GM13976 (cell line): ENCODE measurements around the gene NDOR1.
A peak's percentile ranks its signal among the peaks of the same experiment; 100 is the strongest.

Experiments used
- DNase-seq: peaks from one replicate; pipeline ENCODE4 v3.0.0; 2012; ENCODE audit warnings: low spot score
- CTCF ChIP-seq: IDR thresholded peaks from 2 replicates; pipeline ENCODE4 v1.5.1; 2012; ENCODE audit warnings: borderline replicate concordance, mild to moderate bottlenecking; ENCODE audit not compliant: insufficient read depth; ENCODE audit errors: extremely low read depth, missing control alignments, control extremely low read depth
- in situ Hi-C: fragments of 300-500 bp; cut with MboI; formaldehyde crosslinking; loops from one replicate; pipeline ENCODE4 v1.12.0; 2022; ENCODE audit warnings: low sequenced_read_pairs, mixed read lengths, inconsistent platforms; ENCODE audit not compliant: unreplicated experiment

Gene NDOR1

GRCh38 chr9:137168573-137168903 is 37.0 kb upstream of the NDOR1 start:
- no peak for TF ChIP-seq CTCF
- DNase-seq, result peak; percentile 46
- in situ Hi-C loops, result no loop called here

- TF ChIP-seq CTCF, result no peak
- in situ Hi-C loops, result no loop called here
- DNase-seq, result peak; percentile 75
These were observed 36.3 kb upstream of the NDOR1 start for GRCh38 chr9:137168904-137169856.

- TF ChIP-seq CTCF, result no peak
- DNase-seq, result no peak
- in situ Hi-C loops, result no loop called here
These were observed 35.6 kb upstream of the NDOR1 start, which contains the start of gene LRRC26 for GRCh38 chr9:137169896-137170358. LRRC26 (minus strand) TSS chr9:137170051; CDS start chr9:137169943, 108 bp downstream.

GRCh38 chr9:137170486-137171148 is 34.9 kb upstream of the NDOR1 start:
- in situ Hi-C loops, result no loop called here
- peak; percentile 41 for DNase-seq
- no peak for TF ChIP-seq CTCF

GRCh38 chr9:137171149-137171900 is 34.2 kb upstream of the NDOR1 start:
- TF ChIP-seq CTCF, result no peak
- in situ Hi-C loops, result no loop called here
- DNase-seq, result peak; percentile 32
